Activated T-cell treated with anti-CD3 and anti-CD28 coated beads for 24 hours (primary cell): ENCODE results near the gene PSMA1.

Experiments
- DNase-seq: peaks from one replicate; pipeline ENCODE4 v3.0.0-alpha.2; 2020; ENCODE audit warnings: low read depth

PSMA1 gene

DNA sequence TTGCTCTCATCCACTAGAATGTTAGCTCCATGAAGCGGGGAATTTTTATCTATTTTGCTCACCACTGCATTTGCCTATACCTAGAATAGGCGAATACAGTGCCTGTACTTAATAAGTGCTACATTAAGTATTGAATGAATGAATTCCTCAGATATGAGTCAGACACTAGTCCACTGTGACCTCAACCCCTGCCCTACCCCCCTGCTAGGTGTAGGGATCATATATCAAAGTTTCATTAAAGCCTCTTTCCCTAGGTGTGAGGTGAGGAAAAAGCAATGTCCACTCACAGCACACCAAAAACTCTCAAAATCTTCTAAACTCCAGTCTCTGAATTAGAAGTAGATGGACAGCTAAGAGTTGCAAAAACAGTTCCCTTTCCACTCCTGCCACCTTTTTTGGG, 9.8 kb upstream of the PSMA1 start:
- DNase-seq = no peak

DNA sequence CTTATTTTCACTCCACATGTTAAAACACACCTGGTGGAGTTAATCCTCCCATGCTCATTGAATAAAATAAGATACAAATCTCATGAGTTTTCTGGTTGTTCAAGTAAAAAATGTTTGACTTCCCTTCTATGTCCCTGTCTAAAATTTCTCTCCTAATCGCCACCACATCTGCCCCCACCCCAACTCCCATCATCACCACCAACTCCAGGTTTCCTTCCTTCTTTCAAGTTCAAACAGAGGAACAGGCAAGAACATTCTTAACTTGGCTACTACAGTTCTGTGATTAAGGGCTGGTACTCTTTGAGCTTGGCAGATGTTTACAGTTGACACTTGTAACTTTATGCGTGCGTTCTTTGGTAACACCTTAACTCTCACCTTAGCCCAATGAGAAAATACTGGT, 9.1 kb upstream of the PSMA1 start:
- DNase-seq = no peak

DNA sequence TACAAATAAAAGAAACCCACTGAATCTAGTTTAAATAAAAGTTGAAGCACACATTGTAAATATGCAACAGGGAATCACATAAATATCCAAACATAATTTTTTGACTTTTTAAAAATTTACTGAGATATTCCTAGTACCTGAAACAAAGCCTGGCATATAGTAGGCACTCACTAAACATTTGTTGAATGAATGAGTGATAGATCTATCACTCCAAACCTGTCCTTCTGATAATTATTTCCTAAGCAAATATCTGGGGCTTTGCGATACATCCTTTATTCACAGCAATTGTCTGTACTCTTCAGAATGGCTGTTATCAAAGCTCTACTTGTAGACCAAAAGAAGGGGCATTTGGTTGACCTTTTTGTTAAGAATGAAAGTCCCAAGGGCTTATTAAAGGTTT, 2.6 kb upstream of the PSMA1 start:
- DNase-seq = no peak

DNA sequence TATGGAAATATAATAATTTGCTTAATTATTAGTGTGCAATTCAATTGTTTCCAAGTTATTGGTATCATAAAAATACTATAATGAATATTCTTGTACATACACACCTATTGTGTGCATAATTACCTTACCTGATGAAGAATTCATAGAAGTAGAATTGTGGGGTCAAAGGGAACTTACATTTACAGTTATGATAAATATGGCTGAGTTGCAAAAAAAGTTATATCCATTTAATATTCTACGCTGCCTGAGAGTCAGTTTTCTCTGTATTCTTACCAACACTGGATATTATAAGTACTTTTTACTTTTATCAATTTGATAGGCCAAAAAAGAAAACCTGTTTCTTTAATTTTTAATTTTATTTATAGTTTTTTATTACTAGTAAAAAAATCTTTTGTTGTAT, 2.1 kb upstream of the PSMA1 start:
- no peak for DNase-seq

DNA sequence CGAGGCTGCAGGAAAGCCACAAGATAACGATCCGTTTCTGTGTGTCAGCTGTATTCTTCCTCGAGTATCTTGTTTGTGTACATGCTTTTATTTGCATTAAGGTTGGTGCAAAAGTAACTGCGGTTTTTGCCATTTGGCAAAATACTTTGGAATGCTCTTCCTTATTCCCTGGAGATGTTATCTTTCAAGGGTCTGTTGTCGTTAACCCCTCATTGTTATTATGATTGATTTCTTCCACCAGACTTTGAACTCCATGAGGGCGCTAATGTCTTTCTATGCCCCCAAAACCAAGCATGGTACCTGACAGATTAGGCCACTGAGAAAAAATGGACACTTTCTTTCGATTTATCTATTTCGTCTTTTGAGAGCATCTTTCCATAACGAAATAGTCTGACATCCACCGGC, 563 bp upstream of the PSMA1 start:
- no peak for DNase-seq

DNA sequence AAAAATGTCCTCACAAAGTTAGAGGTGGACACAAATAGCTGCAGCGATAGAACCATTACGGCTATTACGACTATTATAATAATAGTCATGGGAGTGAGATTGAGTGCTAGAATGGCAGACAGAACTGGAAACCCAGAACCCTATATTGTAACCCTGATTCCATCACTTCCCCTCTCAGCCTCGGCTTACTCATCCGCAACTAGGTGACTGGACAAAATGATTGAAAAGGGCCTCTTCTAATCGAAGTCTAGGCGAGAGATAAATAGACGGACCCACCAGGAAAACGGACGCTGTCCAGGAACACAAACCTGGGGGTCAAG, 629 bp downstream of the PSMA1 start:
- DNase-seq = no peak

DNA sequence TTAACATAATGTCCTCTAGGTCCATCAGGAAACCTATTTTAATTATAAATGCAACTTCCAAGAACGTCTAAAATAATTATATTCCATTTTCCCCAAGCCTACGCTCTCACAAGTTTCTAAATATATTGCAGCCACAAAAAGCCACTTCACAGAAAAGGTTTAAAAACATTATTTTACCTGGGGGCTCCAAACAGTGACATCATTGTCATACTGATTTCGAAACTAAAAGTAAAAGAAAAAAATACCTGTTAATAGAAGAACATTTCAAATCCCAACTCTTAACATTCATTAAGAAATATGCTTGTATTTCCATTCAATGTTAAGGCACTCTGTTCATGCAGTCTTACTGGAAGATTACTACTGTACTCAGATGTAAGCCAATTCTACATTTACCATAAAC, 1.4 kb downstream of the PSMA1 start:
- no peak for DNase-seq

DNA sequence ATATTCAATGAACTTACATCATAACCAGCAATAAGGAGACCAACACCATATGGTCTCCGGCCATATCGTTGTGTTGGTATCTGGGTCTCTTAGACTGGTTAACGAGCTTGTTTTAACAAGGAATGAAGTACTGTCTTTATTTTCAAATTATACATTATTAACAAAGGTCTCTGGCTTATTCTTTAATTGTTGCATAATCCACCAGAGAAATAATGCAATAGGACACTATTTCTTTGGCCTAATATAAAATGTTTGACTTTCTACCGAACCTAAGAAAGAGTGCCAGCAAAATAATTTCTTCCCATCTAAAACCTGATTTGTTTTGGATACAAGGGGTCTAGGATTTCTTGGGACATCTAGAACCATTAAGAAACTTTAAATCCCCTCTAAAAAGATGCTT, 6.4 kb downstream of the PSMA1 start:
- no peak for DNase-seq

DNA sequence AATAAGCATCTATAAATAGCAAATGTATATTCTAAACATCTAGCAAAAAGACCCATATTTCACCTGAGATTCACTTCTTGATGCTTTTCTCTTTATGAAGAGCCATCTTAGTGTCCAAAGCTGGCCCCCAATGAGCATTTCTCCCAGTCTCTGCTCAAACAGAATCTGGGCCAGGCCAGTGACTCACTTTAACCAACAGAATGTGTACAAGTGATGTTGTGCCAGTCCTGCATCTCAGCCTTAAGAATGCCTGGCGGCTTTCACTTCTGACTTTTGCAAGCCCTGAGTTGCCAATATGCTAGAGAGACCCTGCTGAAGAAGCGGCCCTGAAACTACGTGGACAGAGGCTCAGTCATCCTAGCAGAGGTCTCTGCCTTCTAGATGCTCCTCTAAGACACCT, 13.7 kb downstream of the PSMA1 start:
- DNase-seq = no peak

DNA sequence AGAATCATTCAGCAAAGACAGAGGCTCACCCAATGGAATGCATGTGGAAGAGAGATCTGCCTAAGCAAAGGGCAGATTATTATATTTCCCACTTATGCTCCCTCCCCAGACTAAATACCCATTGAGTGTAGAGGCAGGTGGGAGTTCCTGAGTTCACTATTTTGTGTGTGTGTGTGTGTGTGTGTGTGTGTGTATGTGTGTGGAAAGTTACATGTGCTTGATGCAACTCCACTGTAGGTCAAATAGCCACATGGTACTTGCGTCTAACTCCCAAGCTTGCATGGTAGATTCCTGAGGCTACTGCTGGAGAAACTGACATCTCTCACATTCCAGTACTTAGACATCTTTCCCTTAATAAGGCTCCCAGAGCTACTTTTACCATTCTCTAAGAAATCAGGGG, 17.2 kb downstream of the PSMA1 start:
- DNase-seq = no peak

DNA sequence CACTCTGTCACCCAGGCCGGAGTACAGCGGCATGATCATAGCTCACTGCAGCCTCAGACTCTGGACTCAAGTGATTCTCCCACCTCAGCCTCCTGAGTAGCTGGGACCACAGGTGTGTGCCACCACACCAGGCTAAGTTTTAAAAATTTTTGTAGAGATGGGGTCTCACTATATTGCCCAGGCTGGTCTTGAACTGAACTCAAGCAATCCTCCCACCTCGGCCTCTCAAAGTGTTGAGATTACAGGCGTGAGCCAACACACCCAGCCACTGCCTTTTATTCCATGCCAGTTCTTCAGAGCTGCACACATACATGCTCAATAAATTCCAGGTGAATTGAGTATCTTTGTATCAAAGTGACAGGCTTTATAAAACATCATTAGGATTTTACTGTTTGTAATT, 18.1 kb downstream of the PSMA1 start:
- no peak for DNase-seq

DNA sequence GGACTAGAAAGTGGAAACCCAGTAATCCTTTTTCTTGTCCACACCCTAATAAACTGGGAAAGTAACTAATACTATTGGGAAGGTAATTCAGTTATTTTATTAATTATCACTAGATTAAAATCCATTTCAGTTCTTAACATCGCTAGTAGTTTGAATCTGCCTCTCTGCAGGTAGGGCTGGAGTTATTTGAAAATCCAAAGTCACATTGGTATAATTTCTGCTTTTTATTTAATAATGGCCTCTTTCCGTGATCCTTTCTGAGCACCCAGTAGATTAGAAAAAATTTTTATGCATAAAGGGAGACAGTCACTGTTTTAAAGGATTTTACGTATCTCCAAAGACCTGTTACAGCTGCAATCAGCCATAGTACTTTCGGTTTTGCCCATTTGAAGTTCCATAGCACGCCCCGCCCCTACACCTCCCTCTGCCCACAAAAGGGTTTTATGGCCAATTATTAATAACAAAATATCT, 20.0 kb downstream of the PSMA1 start:
- DNase-seq = peak; percentile 15

DNA sequence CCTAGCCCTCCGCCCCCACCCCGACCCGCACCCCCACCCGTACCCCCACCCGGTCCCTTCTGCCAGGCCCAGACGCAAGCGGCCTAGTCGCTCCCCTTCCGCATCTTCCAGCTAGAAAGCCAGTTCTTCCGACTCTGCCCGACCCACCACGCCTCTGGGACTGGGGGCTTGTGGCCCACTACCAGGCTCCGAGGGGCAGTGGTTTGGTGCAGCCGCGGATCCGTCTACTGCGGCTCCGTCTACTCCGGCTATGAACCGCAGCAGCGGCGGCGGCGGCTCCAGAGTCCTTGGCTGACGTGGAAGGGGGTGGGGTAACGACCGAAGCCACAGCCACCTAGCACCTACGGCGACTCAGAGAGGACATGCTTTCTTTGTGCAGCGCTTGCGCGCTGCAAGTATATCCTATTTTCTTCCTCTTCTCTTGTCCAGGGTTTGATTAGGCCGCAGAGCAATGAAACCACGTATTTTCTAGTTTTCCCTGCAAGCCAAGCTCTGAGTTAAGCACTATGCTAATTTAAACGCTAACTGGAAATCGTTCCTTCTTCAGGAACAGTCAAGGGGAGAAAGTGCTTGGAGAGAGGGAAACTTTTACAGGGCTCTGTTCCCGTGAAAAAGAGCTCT, 20.5 kb downstream of the PSMA1 start, which contains the start of gene COPB1:
COPB1 (minus strand) TSS at position 252 of the 621 bp plus-strand sequence. CDS start 883 bp downstream, outside the sequence.
- DNase-seq = peak; percentile 86

DNA sequence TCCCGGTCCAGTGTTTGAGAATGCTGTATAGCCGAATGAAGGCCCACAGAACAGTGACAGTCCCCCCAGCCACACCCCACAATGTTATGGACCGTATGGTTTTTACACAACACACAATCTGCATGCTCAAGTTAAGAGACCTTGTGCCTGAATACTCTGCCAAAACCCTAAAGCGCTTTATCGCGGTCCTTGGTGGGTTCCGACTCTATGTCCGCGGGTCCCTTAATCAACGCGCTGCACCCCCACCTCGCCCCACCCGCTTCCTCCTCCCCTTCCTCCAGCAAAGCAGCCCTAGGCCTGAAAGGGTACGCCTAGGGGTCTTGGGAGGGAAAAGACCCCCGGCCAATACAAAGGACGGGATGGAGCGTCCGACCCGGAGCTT, 21.0 kb downstream of the PSMA1 start:
- peak; percentile 24 for DNase-seq

DNA sequence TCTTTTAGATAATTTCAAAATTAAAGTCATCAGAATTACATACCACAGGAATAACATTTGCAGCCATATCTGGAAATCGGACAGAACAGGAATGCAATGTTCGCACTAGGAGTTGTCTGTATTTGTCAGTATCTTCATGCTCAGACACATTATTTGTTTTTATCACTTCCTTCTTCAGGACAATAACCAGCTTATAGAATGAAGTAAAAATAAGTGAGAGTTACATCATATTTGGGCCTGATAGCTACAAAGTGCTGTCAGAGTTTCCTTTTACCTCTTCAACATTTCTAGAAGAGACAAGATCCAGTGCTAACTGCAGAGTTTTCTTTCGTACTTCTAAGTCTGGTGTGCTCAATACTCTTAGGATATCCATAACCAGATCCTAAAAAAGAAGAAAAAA, 39.5 kb downstream of the PSMA1 start:
- DNase-seq = no peak

DNA sequence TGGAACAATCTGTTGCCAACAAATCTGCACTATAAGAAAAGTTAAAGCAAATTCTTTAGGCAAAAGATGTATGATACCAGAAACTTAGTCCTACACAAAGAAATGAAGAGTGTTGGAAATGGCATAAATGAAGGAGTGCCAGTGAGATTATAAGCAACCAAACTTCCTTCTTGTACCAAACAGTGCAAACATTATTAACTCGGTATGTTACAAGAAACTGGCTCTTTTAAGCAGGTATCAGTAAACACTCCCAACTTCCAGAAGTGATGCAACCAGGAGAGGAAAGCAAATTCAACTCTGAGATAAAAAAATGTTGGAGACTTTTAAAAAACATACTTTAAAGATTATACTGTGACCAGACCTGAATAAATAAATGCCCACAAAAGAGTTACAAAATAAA, 49.1 kb downstream of the PSMA1 start:
- DNase-seq = no peak

DNA sequence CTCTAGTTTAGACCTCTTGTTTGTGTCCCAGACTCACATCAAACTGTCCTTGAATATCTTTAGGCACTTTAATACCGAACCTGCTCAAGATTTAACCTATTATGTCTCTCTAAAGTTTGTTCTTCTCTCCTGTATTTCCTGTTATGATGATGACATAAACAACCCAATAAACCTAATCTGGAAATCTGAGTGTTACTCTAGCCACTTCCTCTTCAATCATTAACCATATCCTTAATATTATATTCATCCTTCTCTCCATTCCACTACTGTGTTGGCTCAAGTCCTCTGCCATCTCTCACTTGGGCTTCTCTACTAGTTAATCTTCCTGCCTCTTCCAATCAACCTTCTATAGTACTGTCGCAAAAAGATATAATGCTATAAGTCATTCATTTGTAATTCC, 56.6 kb downstream of the PSMA1 start:
- DNase-seq = no peak

DNA sequence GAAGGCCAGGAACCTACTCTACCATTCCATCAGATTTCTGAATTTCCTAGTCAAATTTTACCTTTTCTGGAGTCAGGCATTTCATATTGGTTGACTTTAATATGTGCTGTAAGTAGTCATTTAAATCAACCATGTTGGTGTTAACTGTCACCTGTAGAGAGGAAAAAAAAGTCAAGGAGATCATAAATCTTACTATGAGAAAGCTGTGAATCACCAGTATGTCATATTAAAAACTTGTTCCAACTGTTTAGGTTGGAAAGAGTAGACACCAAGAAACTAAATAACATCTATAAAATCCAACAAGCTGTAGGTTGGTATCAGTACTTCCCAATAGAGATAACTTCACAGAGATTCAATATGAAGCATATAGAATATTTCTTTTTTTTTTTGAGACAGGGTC, 60.0 kb downstream of the PSMA1 start:
- no peak for DNase-seq

DNA sequence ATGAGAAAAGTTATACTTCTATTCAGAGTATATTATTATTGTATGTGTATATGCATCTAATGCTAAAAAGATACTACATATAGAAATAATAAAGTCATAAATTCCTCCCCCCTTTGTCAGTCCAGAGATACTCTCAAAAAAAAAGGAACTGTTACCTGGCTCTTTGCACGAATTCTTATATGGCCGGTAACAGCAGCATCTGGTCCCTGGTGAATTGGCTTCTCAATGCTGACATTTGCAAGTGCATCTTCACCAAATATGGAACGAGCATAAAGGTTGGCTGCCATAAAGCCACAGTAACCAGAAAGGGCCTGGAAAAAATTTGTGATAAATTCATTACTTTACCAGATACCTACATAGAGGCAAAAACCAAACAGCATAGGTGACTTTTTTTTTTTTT, 61.8 kb downstream of the PSMA1 start:
- DNase-seq = no peak

DNA sequence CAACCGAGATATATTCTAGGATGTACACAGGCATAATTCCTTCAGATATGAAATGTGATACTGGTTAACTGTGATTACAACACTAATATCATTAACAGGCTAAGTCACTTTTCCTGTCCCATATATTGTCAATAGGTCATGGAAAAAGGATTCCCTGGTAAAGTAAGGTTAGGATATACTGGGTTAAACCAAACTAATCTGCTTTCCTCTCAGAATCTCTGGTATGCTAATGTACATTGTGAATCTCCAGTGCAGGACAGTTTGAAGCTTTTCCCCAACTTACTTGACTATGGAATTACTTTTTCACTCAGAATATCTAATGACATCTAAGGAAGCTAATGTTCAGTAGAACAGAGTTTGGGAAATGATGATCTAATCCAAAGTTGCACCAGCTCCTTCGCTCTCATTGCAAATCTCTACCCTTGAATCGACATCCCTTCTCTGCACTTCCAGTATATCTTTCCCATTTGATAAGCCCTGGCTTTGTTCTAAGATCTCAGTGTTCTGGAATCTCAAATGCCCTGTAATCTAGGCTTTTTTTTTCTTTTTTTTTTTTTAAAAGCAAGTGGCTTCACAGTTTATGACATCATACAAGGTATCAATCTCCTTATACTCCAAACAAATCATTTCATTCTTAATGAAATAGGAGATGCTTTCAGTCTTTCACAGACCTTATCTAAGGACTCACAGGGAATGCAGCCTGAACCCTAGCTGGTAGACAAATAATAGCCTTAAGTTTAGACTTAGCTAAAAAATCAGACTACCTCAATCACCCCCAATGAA, 64.3 kb downstream of the PSMA1 start:
- DNase-seq = no peak
